GM18511 (cell line): ENCODE data around the gene CYP11A1.

Experiments used
- ATAC-seq: cut with Tn5 transposase; IDR thresholded peaks from one replicate; pipeline ENCODE4 v1.9.1; 2021; ENCODE audit warnings: mild to moderate bottlenecking, moderate library complexity; ENCODE audit not compliant: unreplicated experiment

CYP11A1 gene

DNA sequence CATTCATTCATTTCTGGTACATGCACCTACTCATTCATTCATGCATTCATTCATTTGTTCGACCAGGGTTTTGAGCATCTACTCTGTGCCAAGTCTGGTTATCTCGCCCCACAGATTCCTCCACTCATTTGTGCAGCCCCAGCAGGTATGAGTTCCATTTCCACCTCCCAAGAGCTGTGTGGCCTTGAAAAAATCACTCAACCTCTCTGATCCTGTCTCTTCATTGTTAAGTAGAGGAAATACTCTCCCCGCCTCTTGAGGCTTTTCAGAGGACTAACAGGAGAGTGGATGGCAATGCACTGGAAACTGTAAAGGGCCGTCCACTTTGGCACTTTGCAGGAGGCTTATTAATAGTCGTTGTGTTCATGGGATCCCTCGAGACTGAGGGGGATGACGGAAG is 61.8 kb downstream of the CYP11A1 start:
- ATAC-seq, result no peak

DNA sequence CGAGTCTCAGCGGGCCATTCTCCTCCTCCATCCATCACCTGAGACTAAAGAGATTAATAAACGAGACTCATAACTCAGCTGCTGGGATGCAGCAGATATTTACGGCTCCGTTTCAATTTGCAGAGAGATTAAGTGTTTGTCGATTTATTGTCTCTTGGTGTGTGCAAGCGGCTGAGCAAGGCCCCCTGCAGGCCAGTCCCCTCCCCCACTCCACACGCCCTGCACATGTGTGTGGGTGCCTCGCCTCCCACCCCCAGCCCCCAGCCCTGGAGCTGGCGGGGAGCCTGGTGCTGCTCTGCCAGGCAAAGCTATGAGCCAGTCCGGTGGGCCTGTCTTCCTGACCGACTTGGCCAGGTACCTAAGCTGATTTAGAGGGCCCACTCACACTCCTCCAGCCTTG is 63.0 kb downstream of the CYP11A1 start:
- no peak for ATAC-seq

DNA sequence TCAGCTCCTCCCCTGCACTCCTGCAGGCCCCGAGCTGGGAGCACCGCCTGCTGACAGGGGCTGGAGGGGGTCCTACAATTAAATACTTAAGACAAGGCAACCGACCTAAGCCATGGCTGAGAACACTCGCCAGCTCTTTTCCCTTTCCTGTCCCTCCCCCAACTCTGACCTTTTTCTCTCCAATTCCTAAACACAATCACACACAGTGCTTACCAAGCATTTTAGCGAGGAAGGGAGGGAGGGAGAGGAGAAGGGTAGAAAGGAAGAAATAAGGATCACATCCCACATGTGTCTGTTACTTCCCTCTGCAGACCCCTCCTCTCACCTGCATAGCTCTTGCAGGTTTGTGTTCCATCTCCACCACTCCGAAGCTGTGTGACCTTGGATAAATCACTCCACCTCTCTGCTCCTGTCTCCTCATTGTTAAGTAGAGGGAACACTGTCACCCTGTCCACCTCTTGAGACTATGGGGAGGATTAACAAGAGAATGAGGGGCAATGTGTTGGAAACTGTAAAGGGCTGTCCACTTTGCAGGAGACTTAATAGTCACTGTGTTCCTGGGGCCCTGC is 63.6 kb downstream of the CYP11A1 start:
- ATAC-seq, result no peak

DNA sequence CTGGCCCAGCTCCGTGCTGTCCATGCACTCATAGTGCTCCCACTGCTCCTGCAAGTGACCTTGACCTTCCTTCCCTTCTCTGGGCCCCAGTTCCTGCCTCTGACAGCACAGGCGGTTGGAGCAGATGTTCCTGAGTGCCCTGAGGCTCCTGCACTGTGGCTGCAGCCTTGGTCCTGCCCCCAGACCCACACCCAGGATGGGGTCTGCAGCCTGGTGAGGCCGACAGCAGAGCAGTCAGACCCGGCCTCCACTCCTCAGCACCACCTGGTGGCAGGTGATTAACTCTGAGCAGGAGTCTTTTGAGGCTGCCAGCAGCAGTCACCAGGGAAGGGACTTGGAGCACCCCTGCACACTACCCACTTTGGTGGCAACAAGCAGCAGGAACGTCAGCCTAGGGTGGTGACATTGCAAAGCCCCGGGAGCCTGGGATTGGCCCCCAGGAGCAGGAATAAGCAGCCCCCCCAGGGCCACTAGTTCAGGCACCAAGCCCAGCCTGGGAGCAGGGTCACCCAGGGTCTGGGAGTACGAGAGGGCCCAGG is 64.6 kb downstream of the CYP11A1 start:
- no peak for ATAC-seq

DNA sequence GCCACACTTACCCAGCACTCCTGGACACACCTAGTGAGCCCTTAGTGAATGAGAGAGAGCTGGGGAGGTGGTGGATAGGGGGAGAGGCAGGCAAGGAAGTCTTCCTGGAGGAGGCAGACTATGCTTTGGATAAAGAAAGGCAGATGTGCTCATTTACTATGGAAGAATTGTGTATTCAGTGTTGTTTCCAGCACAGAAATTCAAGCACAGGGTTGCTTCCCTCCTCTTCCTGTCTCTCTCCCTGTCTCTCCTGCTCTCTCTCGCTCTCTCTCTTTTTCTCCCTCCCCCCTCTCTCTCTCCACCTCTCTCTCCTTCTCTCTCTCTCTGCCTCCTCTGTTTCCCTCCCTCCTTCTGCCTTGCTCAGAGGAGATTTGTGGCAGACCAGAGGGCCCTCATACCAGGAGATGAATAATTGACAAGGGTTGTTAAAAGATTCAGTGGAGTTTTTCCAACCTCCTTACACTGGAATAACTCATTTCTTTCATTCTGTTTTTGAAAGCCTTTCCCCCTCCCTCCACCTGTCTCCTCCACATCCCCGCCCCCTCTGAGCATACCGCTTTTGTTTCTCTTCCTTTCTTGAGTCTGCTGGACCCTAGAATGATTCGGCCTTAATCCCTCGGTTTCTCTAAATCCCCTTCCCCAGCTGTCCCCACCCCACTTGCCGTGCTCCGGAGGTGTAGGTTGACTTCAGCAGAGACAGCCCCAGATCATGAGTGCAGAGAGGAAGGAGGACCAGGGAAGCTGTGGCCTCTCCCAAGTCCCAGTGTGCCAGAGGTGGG is 65.7 kb downstream of the CYP11A1 start:
- no peak for ATAC-seq

DNA sequence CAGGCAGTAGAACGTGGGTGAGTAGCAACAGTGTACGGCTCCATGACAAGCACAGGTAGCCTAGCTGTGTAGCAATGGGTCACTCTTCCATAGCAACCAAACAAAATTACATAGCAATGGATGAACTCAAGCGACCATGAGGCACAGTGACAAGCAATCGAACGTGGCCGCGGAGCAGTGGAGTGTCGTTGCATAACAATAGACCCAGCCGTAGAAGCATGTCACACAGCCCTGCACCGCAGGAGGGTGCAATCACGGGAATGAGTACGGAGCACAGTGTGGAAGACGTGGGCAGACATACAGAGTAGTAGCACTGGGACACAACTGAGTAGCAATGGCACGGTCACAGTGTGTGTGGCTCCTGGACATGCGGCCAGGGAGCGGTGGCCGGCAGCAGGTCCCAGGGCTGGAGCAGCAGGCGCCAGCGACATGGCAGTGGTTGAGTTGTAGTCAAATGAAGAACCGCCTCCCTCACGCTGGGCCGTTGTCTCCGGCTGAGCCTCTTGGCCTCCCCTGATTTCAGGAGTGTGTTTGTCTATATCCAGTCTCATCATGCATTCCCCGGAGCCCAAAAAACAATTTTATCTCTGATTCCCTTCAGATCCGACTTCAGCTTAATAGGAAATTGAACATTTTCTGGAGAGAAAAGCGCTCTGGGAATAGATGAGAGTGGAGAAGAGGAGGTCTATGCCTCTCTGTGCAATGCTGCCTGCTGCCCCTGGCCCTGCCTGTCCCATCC is 67.2 kb downstream of the CYP11A1 start:
- ATAC-seq, result no peak

DNA sequence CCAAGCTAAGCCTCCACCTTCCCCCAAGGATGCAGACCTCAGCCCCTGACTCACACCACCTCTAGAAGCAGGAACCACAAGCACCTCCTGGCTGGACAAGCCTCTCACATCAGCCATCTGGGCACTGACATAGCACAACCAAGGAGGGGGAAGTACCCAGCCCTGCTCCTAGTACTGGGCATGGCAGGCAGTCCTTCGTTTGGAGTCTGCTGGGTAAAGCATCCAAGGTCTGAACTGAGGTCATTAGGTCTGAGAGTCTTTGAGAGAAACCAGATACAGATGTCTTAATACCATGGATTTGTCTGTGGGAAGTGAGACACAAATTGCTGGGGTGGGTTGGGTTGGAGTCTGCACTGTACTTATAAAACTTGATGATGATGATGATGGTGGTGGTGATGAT is 69.6 kb downstream of the CYP11A1 start:
- no peak for ATAC-seq

DNA sequence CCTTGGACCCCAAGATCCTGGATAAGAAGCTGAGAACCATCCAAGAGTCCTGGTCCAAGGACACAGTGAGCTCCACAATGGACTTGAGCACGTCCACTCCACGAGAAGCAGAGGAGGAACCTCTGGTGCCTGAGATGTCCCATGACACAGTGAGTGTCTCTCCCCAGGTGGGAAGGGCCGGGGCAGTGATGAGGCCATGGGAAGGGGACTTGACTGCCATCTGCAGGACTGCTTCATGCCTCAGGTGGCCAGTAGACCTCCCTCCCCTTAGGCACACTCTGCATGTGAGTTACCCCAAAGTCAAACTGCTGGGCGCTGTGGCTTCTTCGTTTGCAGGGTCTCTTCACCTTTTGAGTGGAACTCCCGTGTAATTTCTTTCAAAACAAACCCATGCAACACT is 71.6 kb downstream of the CYP11A1 start:
- no peak for ATAC-seq

DNA sequence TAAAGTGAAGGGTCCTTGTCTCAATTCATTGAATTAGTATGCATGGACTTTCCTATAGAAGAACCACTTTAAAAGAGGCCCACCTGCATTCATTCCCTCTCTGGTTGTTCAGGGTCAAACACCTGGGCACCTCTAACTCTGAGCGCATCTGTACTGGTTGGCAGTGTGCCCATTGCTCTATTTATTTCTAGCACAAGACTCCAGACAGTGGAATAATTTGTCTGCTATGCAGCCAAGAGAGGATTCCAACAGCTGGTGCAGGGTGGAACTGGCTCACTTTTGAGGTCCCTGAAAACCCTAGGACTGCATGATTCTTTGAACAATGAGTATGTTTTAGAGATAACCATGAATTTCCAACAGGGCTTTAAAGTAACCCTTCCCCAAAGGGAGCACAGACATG is 73.4 kb downstream of the CYP11A1 start:
- no peak for ATAC-seq

DNA sequence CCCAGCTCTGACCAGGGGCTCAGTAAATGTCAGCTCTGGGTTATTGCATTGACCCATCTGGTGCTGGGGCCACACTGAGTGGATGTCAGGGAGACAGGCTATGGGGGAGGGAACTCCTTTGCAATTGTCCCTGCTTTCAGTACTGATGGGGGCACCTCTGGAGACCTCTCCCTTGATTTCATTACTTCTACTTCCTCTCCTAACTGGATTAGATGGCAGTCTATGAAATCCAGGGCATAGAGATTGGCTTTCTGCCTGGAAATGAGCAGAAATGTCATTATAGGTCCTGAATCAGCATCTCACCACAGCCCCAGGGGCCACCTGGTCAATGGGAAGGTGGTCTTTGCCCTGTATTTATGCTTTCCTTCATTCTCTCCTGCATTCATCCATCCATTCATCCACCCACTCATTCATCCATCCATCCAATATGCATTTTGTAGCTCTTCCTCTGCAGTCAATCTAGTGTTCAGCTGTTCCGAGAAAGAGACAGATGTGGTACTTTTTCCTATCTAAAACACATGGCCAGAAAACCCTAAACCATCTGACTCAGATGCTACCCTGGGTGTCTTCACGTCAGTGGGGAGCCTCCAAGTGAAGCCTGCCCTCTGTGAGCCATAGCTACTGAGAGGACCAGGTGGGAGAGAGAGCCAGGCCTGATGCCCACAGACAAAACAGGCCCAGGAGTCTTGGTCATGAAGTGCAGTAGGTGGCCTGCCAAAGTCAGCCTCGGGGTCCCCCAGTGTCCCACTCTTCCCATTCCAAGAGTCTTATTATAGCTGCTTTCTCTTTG is 74.2 kb downstream of the CYP11A1 start:
- no peak for ATAC-seq

DNA sequence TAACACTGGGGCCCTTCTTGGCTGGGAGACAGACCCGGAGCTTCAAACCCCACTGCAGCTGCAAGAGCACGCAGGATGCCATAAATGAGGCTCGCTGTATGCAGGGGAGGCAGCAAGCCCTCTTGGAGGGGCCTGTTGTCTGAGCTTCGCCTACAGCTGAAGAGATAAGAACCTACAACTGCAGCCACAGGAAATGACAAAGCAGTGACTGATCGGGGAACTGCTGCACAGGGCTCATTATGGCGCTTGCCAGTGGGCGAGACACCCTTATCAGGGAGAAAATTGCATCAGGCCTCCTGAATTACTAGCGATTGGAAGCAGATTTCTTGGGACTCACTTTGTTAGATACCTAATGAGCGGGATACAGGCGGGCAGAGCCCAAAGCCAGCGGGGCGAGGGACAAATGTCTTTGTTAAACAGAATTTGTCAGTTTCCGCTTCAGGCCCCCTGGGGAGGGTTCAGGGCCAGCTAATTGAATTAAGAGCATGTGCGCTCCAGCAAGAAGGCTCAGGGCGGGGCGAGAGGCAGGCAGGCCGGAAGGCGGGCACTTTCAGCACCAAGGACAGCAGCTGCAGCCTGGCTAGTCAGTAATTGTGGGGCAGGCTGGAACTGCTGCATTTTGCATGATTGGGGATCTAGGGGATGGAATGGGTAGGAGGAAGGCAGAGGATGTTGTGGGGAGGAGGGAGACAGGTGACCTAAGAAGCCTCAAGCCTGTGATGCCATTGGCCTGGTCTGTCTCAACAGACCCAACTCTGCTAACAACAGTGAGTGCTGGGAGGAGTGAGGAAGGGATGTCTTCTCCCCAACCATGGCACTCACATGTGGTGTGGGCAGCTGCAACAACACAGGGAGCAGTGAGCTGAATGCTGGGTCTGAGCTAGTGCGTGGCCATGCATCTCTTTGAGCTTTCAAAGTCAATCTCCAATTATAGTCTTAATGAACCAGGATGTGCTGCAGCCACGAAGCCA is 76.1 kb downstream of the CYP11A1 start:
- no peak for ATAC-seq

DNA sequence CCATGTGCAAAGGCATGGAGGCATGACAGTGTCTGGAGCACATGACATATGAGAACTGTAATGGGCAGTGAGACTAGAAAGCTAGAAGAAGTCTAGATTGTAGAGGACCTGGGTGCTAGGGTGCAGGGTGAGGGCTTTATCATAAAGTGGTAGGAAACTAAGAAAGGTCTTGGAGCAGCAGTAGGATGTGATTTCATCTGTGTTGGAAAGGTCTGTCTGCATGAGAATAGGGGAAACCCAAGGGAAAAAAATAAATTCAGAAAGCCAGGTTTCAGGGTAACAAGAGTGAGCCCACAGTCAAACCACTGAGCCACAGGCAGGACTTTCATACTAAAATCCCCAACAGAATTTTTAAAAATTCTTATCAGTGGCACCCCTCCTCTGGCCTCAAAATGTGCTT is 76.8 kb downstream of the CYP11A1 start:
- ATAC-seq, result no peak

DNA sequence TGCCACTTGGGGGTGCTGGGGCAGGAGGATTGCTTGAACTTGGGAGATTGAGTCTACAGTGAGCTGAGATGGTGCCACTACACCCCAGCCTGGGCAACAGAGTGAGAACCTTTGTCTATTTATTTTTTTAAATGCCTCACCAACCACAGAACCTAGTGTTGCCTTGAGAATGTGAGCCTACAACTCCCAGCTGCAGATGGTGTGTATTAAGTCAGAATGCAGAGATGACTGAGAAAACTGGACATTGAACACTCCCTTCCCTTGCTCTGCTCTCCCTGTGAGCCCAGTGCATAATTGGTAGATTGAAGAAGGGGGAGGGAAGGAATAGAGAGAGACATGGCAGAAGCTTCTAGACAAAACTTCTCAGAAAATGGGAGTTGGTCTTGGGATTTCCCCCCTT is 77.8 kb downstream of the CYP11A1 start:
- ATAC-seq, result no peak
